Measurements from ENCODE around the gene TKT.
"Not testable (repeated sequence)": the region's sequence is repeated elsewhere in the genome, so short reads cannot be mapped to it uniquely, and the experiment has no call there.

TKT gene

GRCh38 chr3:53299611-53300023, 43.8 kb upstream of the TKT start:
- H3K18ac ChIP-seq (ENCODE audit: low read length); H3K27me3 ChIP-seq (ENCODE audit: insufficient read depth, low read length); H3K4ac ChIP-seq (ENCODE audit: low read depth, low read length); H2AK5ac ChIP-seq (ENCODE audit: low read length); H3K4me2 ChIP-seq (ENCODE audit: low read length); H4K8ac ChIP-seq (ENCODE audit: low read depth, low read length); H4K91ac ChIP-seq (ENCODE audit: low read depth, low read length); H2AFZ ChIP-seq (ENCODE audit: insufficient read depth, low read length, poor library complexity); H2BK5ac ChIP-seq (ENCODE audit: low read depth, low read length, poor library complexity); H3K4me1 ChIP-seq (ENCODE audit: control insufficient read depth in 1 of 2, insufficient read depth in 2 of 2, low read length in 2 of 2); H2BK120ac ChIP-seq (ENCODE audit: insufficient read depth, low read length, poor library complexity); H3K23ac ChIP-seq (ENCODE audit: low read length); H3K27ac ChIP-seq (ENCODE audit: low read depth, low read length); H3K79me1 ChIP-seq (ENCODE audit: low read length); H3K9me3 ChIP-seq (ENCODE audit: insufficient read depth, low read depth, low read length); H3K79me2 ChIP-seq (ENCODE audit: control insufficient read depth, insufficient read depth, low read length, poor library complexity); H3K4me3 ChIP-seq (ENCODE audit: low read depth, low read length); H2BK12ac ChIP-seq (ENCODE audit: low read length); H3K9ac ChIP-seq (ENCODE audit: low read length); H3K14ac ChIP-seq (ENCODE audit: low read length); H4K12ac ChIP-seq (ENCODE audit: low read depth, low read length): not testable (repeated sequence)
- peaks cover 24 to 27% of the 10 kb centered on the region in 2 experiments for H3K36me3 ChIP-seq (ENCODE audit: control insufficient read depth in 1 of 2, insufficient read depth in 2 of 2, low read length in 2 of 2)
- no CpG with 5 or more reads among the region's 5 CpGs for WGBS (ENCODE audit: extremely low coverage, insufficient coverage, insufficient read length)
- DNase-seq = peak; percentile 7 to 86

- Histone ChIP-seq H2AFZ (ENCODE audit: insufficient read depth, low read length, poor library complexity) (no peak overlapping the region), H3K23ac (ENCODE audit: low read length) (no peak overlapping the region), H3K18ac (ENCODE audit: low read length) (no peak overlapping the region), H2BK120ac (ENCODE audit: insufficient read depth, low read length, poor library complexity) (no peak overlapping the region), H3K79me1 (ENCODE audit: low read length) (no peaks in the 10 kb centered on the region), H2BK12ac (ENCODE audit: low read length) (no peak overlapping the region), H3K4me1 (ENCODE audit: control insufficient read depth in 1 of 2, insufficient read depth in 2 of 2, low read length in 2 of 2) (peaks cover 3 to 6% of the 10 kb centered on the region in 2 experiments), H3K4ac (ENCODE audit: low read depth, low read length) (no peak overlapping the region), H3K79me2 (ENCODE audit: control insufficient read depth, insufficient read depth, low read length, poor library complexity) (no peaks in the 10 kb centered on the region), H4K91ac (ENCODE audit: low read depth, low read length) (no peak overlapping the region), H3K9me3 (ENCODE audit: insufficient read depth, low read depth, low read length) (no peaks in the 10 kb centered on the region), H3K27me3 (ENCODE audit: insufficient read depth, low read length) (no peaks in the 10 kb centered on the region), H3K27ac (ENCODE audit: low read depth, low read length) (no peak overlapping the region), H3K36me3 (ENCODE audit: control insufficient read depth in 1 of 2, insufficient read depth in 2 of 2, low read length in 2 of 2) (peaks cover 18 to 22% of the 10 kb centered on the region in 2 experiments), H3K14ac (ENCODE audit: low read length) (no peak overlapping the region), H3K4me2 (ENCODE audit: low read length) (no peak overlapping the region), H4K12ac (ENCODE audit: low read depth, low read length) (no peak overlapping the region), H4K8ac (ENCODE audit: low read depth, low read length) (no peak overlapping the region), H3K4me3 (ENCODE audit: low read depth, low read length) (no peak overlapping the region), H3K9ac (ENCODE audit: low read length) (no peak overlapping the region), H2BK5ac (ENCODE audit: low read depth, low read length, poor library complexity) (no peak overlapping the region), H2AK5ac (ENCODE audit: low read length) (no peak overlapping the region)
- DNase-seq = no peak
- WGBS (ENCODE audit: extremely low coverage, insufficient coverage, insufficient read length) = no CpG with 5 or more reads among the region's 1 CpG
Measured at GRCh38 chr3:53295410-53295809, 39.6 kb upstream of the TKT start.

DNA sequence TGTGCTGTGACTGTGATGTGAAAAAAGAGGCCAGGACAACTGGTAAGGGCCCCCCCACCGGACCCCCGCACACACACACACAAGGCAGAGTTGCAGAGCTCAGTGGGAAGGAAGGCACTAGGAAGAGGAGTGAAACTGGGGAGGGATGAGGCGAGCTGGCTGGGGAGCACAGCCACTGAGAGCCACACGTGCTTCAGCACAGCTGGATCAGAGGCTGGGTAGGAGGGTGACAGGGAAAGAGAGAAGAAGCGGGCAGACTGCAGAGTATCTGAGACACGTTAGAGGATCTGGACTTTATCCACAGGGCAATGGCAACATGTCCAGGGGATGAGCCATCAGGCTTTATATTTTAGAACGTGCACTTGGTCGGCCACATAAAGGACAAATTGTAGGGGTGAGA, 38.0 kb upstream of the TKT start:
- Histone ChIP-seq H3K27ac (ENCODE audit: low read depth, low read length) (no peak overlapping the region), H2AFZ (ENCODE audit: insufficient read depth, low read length, poor library complexity) (no peak overlapping the region), H4K91ac (ENCODE audit: low read depth, low read length) (no peak overlapping the region), H3K4me3 (ENCODE audit: low read depth, low read length) (no peak overlapping the region), H3K4me2 (ENCODE audit: low read length) (no peak overlapping the region), H3K4me1 (ENCODE audit: control insufficient read depth in 1 of 2, insufficient read depth in 2 of 2, low read length in 2 of 2) (peaks cover 3 to 6% of the 10 kb centered on the region in 2 experiments), H3K79me1 (ENCODE audit: low read length) (no peaks in the 10 kb centered on the region), H4K8ac (ENCODE audit: low read depth, low read length) (no peak overlapping the region), H2BK12ac (ENCODE audit: low read length) (no peak overlapping the region), H4K12ac (ENCODE audit: low read depth, low read length) (no peak overlapping the region), H3K79me2 (ENCODE audit: control insufficient read depth, insufficient read depth, low read length, poor library complexity) (no peaks in the 10 kb centered on the region), H3K9ac (ENCODE audit: low read length) (no peak overlapping the region), H3K4ac (ENCODE audit: low read depth, low read length) (no peak overlapping the region), H2BK120ac (ENCODE audit: insufficient read depth, low read length, poor library complexity) (no peak overlapping the region), H3K18ac (ENCODE audit: low read length) (no peak overlapping the region), H3K9me3 (ENCODE audit: insufficient read depth, low read depth, low read length) (no peaks in the 10 kb centered on the region), H2AK5ac (ENCODE audit: low read length) (no peak overlapping the region), H3K27me3 (ENCODE audit: insufficient read depth, low read length) (no peaks in the 10 kb centered on the region), H3K14ac (ENCODE audit: low read length) (no peak overlapping the region), H2BK5ac (ENCODE audit: low read depth, low read length, poor library complexity) (no peak overlapping the region), H3K36me3 (ENCODE audit: control insufficient read depth in 1 of 2, insufficient read depth in 2 of 2, low read length in 2 of 2) (peaks cover 19 to 28% of the 10 kb centered on the region in 2 experiments), H3K23ac (ENCODE audit: low read length) (no peak overlapping the region)
- no peak for DNase-seq
- whole genome bisulfite sequencing (ENCODE audit: extremely low coverage, insufficient coverage, insufficient read length) = no CpG with 5 or more reads among the region's 8 CpGs

DNA sequence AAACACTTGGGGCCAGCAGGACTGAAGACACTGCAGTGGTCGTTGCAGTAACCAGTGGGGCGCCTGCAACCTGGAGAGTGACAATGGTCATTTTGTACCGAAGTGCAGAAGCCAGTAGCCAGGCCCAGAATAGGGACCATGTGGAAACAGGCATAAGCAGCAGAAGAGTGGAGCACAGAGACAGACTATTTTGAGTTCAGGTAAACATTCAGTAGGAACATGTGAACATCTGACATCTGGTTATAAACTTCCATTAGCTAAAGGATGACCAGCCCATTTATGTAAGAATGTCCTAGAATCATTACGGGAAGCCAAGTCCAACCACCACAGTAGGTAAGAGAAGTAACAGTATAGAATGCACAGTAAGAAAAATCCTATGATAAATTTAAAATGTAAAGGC, 32.4 kb upstream of the TKT start:
- Histone ChIP-seq H2BK120ac (ENCODE audit: insufficient read depth, low read length, poor library complexity) (no peak overlapping the region), H4K12ac (ENCODE audit: low read depth, low read length) (no peak overlapping the region), H3K4ac (ENCODE audit: low read depth, low read length) (no peak overlapping the region), H3K23ac (ENCODE audit: low read length) (no peak overlapping the region), H2BK5ac (ENCODE audit: low read depth, low read length, poor library complexity) (no peak overlapping the region), H3K4me2 (ENCODE audit: low read length) (no peak overlapping the region), H3K9me3 (ENCODE audit: insufficient read depth, low read depth, low read length) (no peaks in the 10 kb centered on the region), H3K27me3 (ENCODE audit: insufficient read depth, low read length) (no peaks in the 10 kb centered on the region), H3K9ac (ENCODE audit: low read length) (no peak overlapping the region), H4K8ac (ENCODE audit: low read depth, low read length) (no peak overlapping the region), H3K18ac (ENCODE audit: low read length) (no peak overlapping the region), H3K27ac (ENCODE audit: low read depth, low read length) (no peak overlapping the region), H3K14ac (ENCODE audit: low read length) (no peak overlapping the region), H3K79me2 (ENCODE audit: control insufficient read depth, insufficient read depth, low read length, poor library complexity) (no peaks in the 10 kb centered on the region), H3K4me3 (ENCODE audit: low read depth, low read length) (no peak overlapping the region), H4K91ac (ENCODE audit: low read depth, low read length) (no peak overlapping the region), H2BK12ac (ENCODE audit: low read length) (no peak overlapping the region), H3K36me3 (ENCODE audit: control insufficient read depth in 1 of 2, insufficient read depth in 2 of 2, low read length in 2 of 2) (peaks cover 25 to 41% of the 10 kb centered on the region in 2 experiments), H3K4me1 (ENCODE audit: control insufficient read depth in 1 of 2, insufficient read depth in 2 of 2, low read length in 2 of 2) (no peaks in the 10 kb centered on the region), H3K79me1 (ENCODE audit: low read length) (no peaks in the 10 kb centered on the region), H2AK5ac (ENCODE audit: low read length) (no peak overlapping the region), H2AFZ (ENCODE audit: insufficient read depth, low read length, poor library complexity) (no peak overlapping the region)
- no CpG with 5 or more reads among the region's 4 CpGs for WGBS (ENCODE audit: extremely low coverage, insufficient coverage, insufficient read length)
- DNase-seq = no peak

All from trophoblast cell (in vitro differentiated cells and primary cell).